ENCODE data around the gene MRC2.

MRC2 gene

GRCh38 chr17:62627904-62628633 lies 599 bp downstream of the MRC2 start:
- Histone ChIP-seq H3K9me2 (replicated peaks; ENCODE audit: low read depth, low read length) (no peaks in the 10 kb centered on the region), H3K9me3 (ENCODE audit: insufficient read depth, low read depth, low read length) (no peaks in the 10 kb centered on the region), H3K4me2 (ENCODE audit: low read depth, low read length, poor library complexity, severe bottlenecking) (peak overlapping the region; percentile 76), H3K4me1 (ENCODE audit: insufficient read depth, low read length, poor library complexity, severe bottlenecking) (peaks cover 13% of the 10 kb centered on the region), H3K4me3 (ENCODE audit: low read length, poor library complexity, severe bottlenecking) (peak overlapping the region; percentile 85), H3K9ac (ENCODE audit: low read depth, low read length, poor library complexity, severe bottlenecking) (peak overlapping the region; percentile 70), H3K79me2 (ENCODE audit: insufficient read depth, low read length) (no peaks in the 10 kb centered on the region; the same call in 1 of the 2 replicates), H3K27me3 (ENCODE audit: insufficient read depth, low read length, poor library complexity, severe bottlenecking) (no peaks in the 10 kb centered on the region), H2AFZ (ENCODE audit: low read length) (peak overlapping the region; percentile 94), H4K20me1 (ENCODE audit: insufficient read depth, low read length, poor library complexity, severe bottlenecking) (no peaks in the 10 kb centered on the region), H3K36me3 (ENCODE audit: insufficient read depth, low read length) (no peaks in the 10 kb centered on the region), H3F3A (ENCODE audit: low read depth) (no peaks in the 10 kb centered on the region)
- no peak for TF ChIP-seq CTCF (conservative IDR thresholded peaks at IDR 0.05; ENCODE audit: low read length)
- no peak for TF ChIP-seq EZH2phosphoT487 (IDR thresholded peaks at IDR 0.05; ENCODE audit: borderline replicate concordance)

GRCh38 chr17:62628831-62629555 lies 1.5 kb downstream of the MRC2 start:
- Histone ChIP-seq H3F3A (ENCODE audit: low read depth) (no peaks in the 10 kb centered on the region), H3K9me2 (replicated peaks; ENCODE audit: low read depth, low read length) (no peaks in the 10 kb centered on the region), H3K79me2 (ENCODE audit: insufficient read depth, low read length) (no peaks in the 10 kb centered on the region; the same call in 1 of the 2 replicates), H3K4me1 (ENCODE audit: insufficient read depth, low read length, poor library complexity, severe bottlenecking) (peaks cover 13% of the 10 kb centered on the region), H3K4me3 (ENCODE audit: low read length, poor library complexity, severe bottlenecking) (peak overlapping the region; percentile 85), H3K27me3 (ENCODE audit: insufficient read depth, low read length, poor library complexity, severe bottlenecking) (no peaks in the 10 kb centered on the region), H3K4me2 (ENCODE audit: low read depth, low read length, poor library complexity, severe bottlenecking) (peak overlapping the region; percentile 76), H2AFZ (ENCODE audit: low read length) (no peak overlapping the region), H3K9ac (ENCODE audit: low read depth, low read length, poor library complexity, severe bottlenecking) (peak overlapping the region; percentile 70), H3K36me3 (ENCODE audit: insufficient read depth, low read length) (no peaks in the 10 kb centered on the region), H4K20me1 (ENCODE audit: insufficient read depth, low read length, poor library complexity, severe bottlenecking) (no peaks in the 10 kb centered on the region), H3K9me3 (ENCODE audit: insufficient read depth, low read depth, low read length) (no peaks in the 10 kb centered on the region)
- TF ChIP-seq CTCF (conservative IDR thresholded peaks at IDR 0.05; ENCODE audit: low read length) (no peak), EZH2phosphoT487 (IDR thresholded peaks at IDR 0.05; ENCODE audit: borderline replicate concordance) (no peak)

- H2AFZ ChIP-seq (ENCODE audit: low read length) = no peak overlapping the region
- H3K27me3 ChIP-seq (ENCODE audit: insufficient read depth, low read length, poor library complexity, severe bottlenecking) = no peaks in the 10 kb centered on the region
- no peaks in the 10 kb centered on the region for H3F3A ChIP-seq (ENCODE audit: low read depth)
- no peaks in the 10 kb centered on the region for H3K36me3 ChIP-seq (ENCODE audit: insufficient read depth, low read length)
- H3K4me1 ChIP-seq (ENCODE audit: insufficient read depth, low read length, poor library complexity, severe bottlenecking) = peaks cover 13% of the 10 kb centered on the region
- H4K20me1 ChIP-seq (ENCODE audit: insufficient read depth, low read length, poor library complexity, severe bottlenecking) = no peaks in the 10 kb centered on the region
- no peaks in the 10 kb centered on the region for H3K9me3 ChIP-seq (ENCODE audit: insufficient read depth, low read depth, low read length)
- H3K4me2 ChIP-seq (ENCODE audit: low read depth, low read length, poor library complexity, severe bottlenecking) = peak overlapping the region; percentile 76
- TF ChIP-seq CTCF (conservative IDR thresholded peaks at IDR 0.05; ENCODE audit: low read length) (no peak), EZH2phosphoT487 (IDR thresholded peaks at IDR 0.05; ENCODE audit: borderline replicate concordance) (no peak)
- no peaks in the 10 kb centered on the region; the same call in 1 of the 2 replicates for H3K79me2 ChIP-seq (ENCODE audit: insufficient read depth, low read length)
- H3K4me3 ChIP-seq (ENCODE audit: low read length, poor library complexity, severe bottlenecking) = no peak overlapping the region
- no peaks in the 10 kb centered on the region for H3K9me2 ChIP-seq (replicated peaks; ENCODE audit: low read depth, low read length)
- H3K9ac ChIP-seq (ENCODE audit: low read depth, low read length, poor library complexity, severe bottlenecking) = no peak overlapping the region
Measured at GRCh38 chr17:62629556-62630364, 2.3 kb downstream of the MRC2 start.

All from Loucy (cell line).